Transverse colon (tissue), 4 donors: ENCODE results near the gene ATP1A2. TPM values are rescaled to one million over a fixed set of nuclear protein-coding genes. Genes with fewer than 3 reads are reported as not detected.

ENCODE experiments used
- DNase-seq: peaks from one replicate; pipeline ENCODE4 v3.0.0-alpha.2; 2019
- H3K27ac ChIP-seq, 4 donors: fragments of 200-600 bp; sonication (generic); 2 replicates each; pipeline ENCODE4 v1.5.1; 2016 to 2018; ENCODE audit warnings: inconsistent platforms in 4 of 4
- H3K27me3 ChIP-seq: fragments of 200-600 bp; sonication (generic); 2 replicates; pipeline ENCODE4 v1.5.1; 2017; ENCODE audit warnings: inconsistent platforms
- H3K36me3 ChIP-seq, 4 donors: fragments of 200-600 bp; sonication (generic); 2 replicates each; pipeline ENCODE4 v1.5.1; 2017 to 2019; ENCODE audit warnings: inconsistent platforms in 4 of 4
- H3K4me1 ChIP-seq, 4 donors: fragments of 200-600 bp; sonication (generic); 2 replicates each; pipeline ENCODE4 v1.5.1; 2017 to 2020; ENCODE audit warnings: inconsistent platforms in 4 of 4
- H3K4me3 ChIP-seq, 4 donors: fragments of 200-600 bp; sonication (generic); 1 replicate in 1 of 4; 2 replicates in 3 of 4; pipeline versions ENCODE4 v1.5.1 to v1.6.1; 2017 to 2019; ENCODE audit warnings: inconsistent platforms in 4 of 4
- H3K9me3 ChIP-seq, 2 donors: fragments of 200-600 bp; sonication (generic); 2 replicates each; pipeline ENCODE4 v1.5.1; 2017 to 2019; ENCODE audit warnings: inconsistent platforms in 2 of 2
- CTCF ChIP-seq, 5 experiments: fragments of 200-600 bp in 3 of 5; fragments of 450-650 bp in 2 of 5; sonication (generic) in 3 of 5; IDR thresholded peaks; 1 replicate in 2 of 5; 2 replicates in 3 of 5; pipeline ENCODE4 v1.5.1; 2016 to 2017; ENCODE audit warnings: antibody characterized with exemption in 5 of 5, inconsistent platforms in 3 of 5, mild to moderate bottlenecking in 2 of 5, moderate library complexity in 1 of 5
- EP300 ChIP-seq: sonication (generic); formaldehyde crosslinking; IDR thresholded peaks from one replicate; pipeline ENCODE4 v1.6.1; 2017; ENCODE audit warnings: antibody characterized with exemption, low read depth
- POLR2A ChIP-seq: fragments of 450-650 bp; IDR thresholded peaks from one replicate; pipeline ENCODE4 v1.6.1; 2016; ENCODE audit warnings: antibody characterized with exemption, mild to moderate bottlenecking, moderate library complexity
- POLR2AphosphoS5 ChIP-seq, 3 donors: sonication (generic); formaldehyde crosslinking; IDR thresholded peaks; one replicate each; pipeline ENCODE4 v1.6.1; 2016; ENCODE audit warnings: antibody characterized with exemption in 3 of 3
- WGBS, 2 donors: methylation state at CpG; one replicate each; pipeline ENCODE4 v1.1.5; 2018; ENCODE audit warnings: low coverage in 1 of 2; 5-methylcytosine and 5-hydroxymethylcytosine counted together
- in situ Hi-C, 4 donors: fragments of 200-750 bp; cut with MboI; loops; one replicate each; pipeline versions ENCODE4 v1.15.0 to v1.15.1; 2017; ENCODE audit warnings: low sequenced_read_pairs in 3 of 4, low pct_ligation_motif_present in 1 of 4, low pct_unique_long_range_greater_than_20kb in 1 of 4
- intact Hi-C: fragments of 100-400 bp; cut with DNase I; formaldehyde crosslinking; loops from one replicate; pipeline ENCODE4 v1.15.1; 2023; ENCODE audit warnings: low total_unique reads
- total RNA-seq, 4 donors: library from RNA; depleted of rRNA; stranded (reverse); fragments of >200 nt; gene quantifications; one replicate each; pipeline ENCODE4 v1.1.0, GENCODE V29; 2016

Gene ATP1A2
- total RNA-seq, 4 donors from 2014 or later = 11.4 to 40.8 (median 23.1) TPM

- Histone ChIP-seq H3K9me3 (no peaks in the 10 kb centered on the region), H3K36me3 (no peaks in the 10 kb centered on the region), H3K4me3 (no peak overlapping the region), H3K4me1 (no peaks in the 10 kb centered on the region), H3K27ac (no peak overlapping the region), H3K27me3 (no peaks in the 10 kb centered on the region)
- no peak for DNase-seq
- intact Hi-C loops = no loop called here
- WGBS, 2 donors = 94 to 96% methylated on average over 2 of the region's 2 CpGs
- TF ChIP-seq POLR2A (no peak), EP300 (no peak), CTCF (IDR thresholded peaks at IDR 0.05) (no peak), POLR2AphosphoS5 (IDR thresholded peaks at IDR 0.05) (no peak)
- in situ Hi-C loops = loop anchor here in 1 of 4 donors (25.0 kb wide), 1 partner anchor 110 kb away; the partner anchor contains the start of gene PEX19
Measured at GRCh38 chr1:160177231-160177630, 61.7 kb downstream of the ATP1A2 start.

- no peak overlapping the region for H3K27ac ChIP-seq
- DNase-seq = no peak
- no peaks in the 10 kb centered on the region for H3K36me3 ChIP-seq
- intact Hi-C loops (no loop called here), in situ Hi-C loops (loop anchor here in 1 of 4 donors (25.0 kb wide), 1 partner anchor 110 kb away; the partner anchor contains the start of gene PEX19)
- WGBS, 2 donors = 81 to 83% methylated on average over 1 of the region's 1 CpG
- TF ChIP-seq POLR2A (no peak), POLR2AphosphoS5 (IDR thresholded peaks at IDR 0.05) (no peak), CTCF (IDR thresholded peaks at IDR 0.05) (no peak), EP300 (no peak)
- H3K4me3 ChIP-seq = no peak overlapping the region
- H3K27me3 ChIP-seq = no peaks in the 10 kb centered on the region
- no peaks in the 10 kb centered on the region for H3K4me1 ChIP-seq
- H3K9me3 ChIP-seq = no peaks in the 10 kb centered on the region
Measured at GRCh38 chr1:160177667-160178066, 62.1 kb downstream of the ATP1A2 start.

- WGBS, 2 donors = 72 to 91% methylated on average over 2 of the region's 2 CpGs
- TF ChIP-seq CTCF (IDR thresholded peaks at IDR 0.05) = no peak
- TF ChIP-seq POLR2AphosphoS5 (IDR thresholded peaks at IDR 0.05) = no peak
- TF ChIP-seq EP300 = no peak
- no peak for TF ChIP-seq POLR2A
- H3K27me3 ChIP-seq = no peaks in the 10 kb centered on the region
- intact Hi-C loops (no loop called here), in situ Hi-C loops (loop anchor here in 1 of 4 donors (25.0 kb wide), 1 partner anchor 109 kb away; the partner anchor contains the start of gene PEX19)
- no peak for DNase-seq
- no peaks in the 10 kb centered on the region for H3K4me1 ChIP-seq
- no peak overlapping the region for H3K4me3 ChIP-seq
- no peak overlapping the region for H3K27ac ChIP-seq
- no peaks in the 10 kb centered on the region for H3K9me3 ChIP-seq
- H3K36me3 ChIP-seq = no peaks in the 10 kb centered on the region
Measured at GRCh38 chr1:160178731-160179130, 63.2 kb downstream of the ATP1A2 start.

- 65 to 68% methylated on average over 4 of the region's 4 CpGs for WGBS, 2 donors
- Histone ChIP-seq H3K9me3 (no peaks in the 10 kb centered on the region), H3K27me3 (no peaks in the 10 kb centered on the region), H3K36me3 (no peaks in the 10 kb centered on the region), H3K27ac (no peak overlapping the region), H3K4me1 (no peaks in the 10 kb centered on the region), H3K4me3 (no peak overlapping the region)
- intact Hi-C loops = no loop called here
- in situ Hi-C loops = loop anchor here in 1 of 4 donors (25.0 kb wide), 1 partner anchor 108 kb away; the partner anchor contains the start of gene PEX19
- TF ChIP-seq CTCF (IDR thresholded peaks at IDR 0.05) (no peak), POLR2A (no peak), POLR2AphosphoS5 (IDR thresholded peaks at IDR 0.05) (no peak), EP300 (no peak)
- no peak for DNase-seq
Measured at GRCh38 chr1:160179336-160179735, 63.8 kb downstream of the ATP1A2 start.
